WERI-Rb-1 (cell line): ENCODE results near the gene TUG1.

Source experiments
- DNase-seq: peaks from one replicate; pipeline ENCODE4 v3.0.0-alpha.2; 2020
- H3K27ac ChIP-seq: fragments of 250-450 bp; sonication (Bioruptor Pico); 2 replicates; pipeline ENCODE4 v1.5.1; 2020; ENCODE audit warnings: mild to moderate bottlenecking, moderate library complexity
- H3K27me3 ChIP-seq: fragments of 250-450 bp; sonication (Bioruptor Pico); 2 replicates; pipeline ENCODE4 v1.5.1; 2021; ENCODE audit warnings: mild to moderate bottlenecking, low read depth, moderate library complexity; ENCODE audit not compliant: insufficient read depth, severe bottlenecking
- H3K36me3 ChIP-seq: fragments of 250-450 bp; sonication (Bioruptor Pico); 2 replicates; pipeline ENCODE4 v1.5.1; 2020; ENCODE audit warnings: mild to moderate bottlenecking, moderate library complexity
- H3K4me3 ChIP-seq: 2 replicates; pipeline ENCODE4 v1.5.1; 2011; ENCODE audit warnings: low read depth, mild to moderate bottlenecking, control low read depth, low read length
- H3K9me3 ChIP-seq: fragments of 250-450 bp; sonication (Bioruptor Pico); 2 replicates; pipeline ENCODE4 v1.5.1; 2021; ENCODE audit warnings: mild to moderate bottlenecking, moderate library complexity; ENCODE audit not compliant: severe bottlenecking
- CTCF ChIP-seq: IDR thresholded peaks from 2 replicates; pipeline ENCODE4 v1.5.1; 2011; ENCODE audit warnings: low read depth, mild to moderate bottlenecking, control low read depth, inconsistent platforms, low read length

The TUG1 gene

GRCh38 chr22:30941363-30941740, 27.7 kb upstream of the TUG1 start:
- TF ChIP-seq CTCF: no peak
- DNase-seq: no peak
- H3K4me3 ChIP-seq: no peak overlapping the region
- H3K27me3 ChIP-seq: no peaks in the 10 kb centered on the region
- H3K36me3 ChIP-seq: peaks cover 94% of the 10 kb centered on the region
- no peaks in the 10 kb centered on the region for H3K9me3 ChIP-seq
- no peak overlapping the region for H3K27ac ChIP-seq

GRCh38 chr22:30943368-30943767, 25.7 kb upstream of the TUG1 start:
- H3K27me3 ChIP-seq: no peaks in the 10 kb centered on the region
- H3K36me3 ChIP-seq: peaks cover 96% of the 10 kb centered on the region
- H3K27ac ChIP-seq: no peak overlapping the region
- no peak overlapping the region for H3K4me3 ChIP-seq
- DNase-seq: no peak
- H3K9me3 ChIP-seq: no peaks in the 10 kb centered on the region
- TF ChIP-seq CTCF: no peak

DNA sequence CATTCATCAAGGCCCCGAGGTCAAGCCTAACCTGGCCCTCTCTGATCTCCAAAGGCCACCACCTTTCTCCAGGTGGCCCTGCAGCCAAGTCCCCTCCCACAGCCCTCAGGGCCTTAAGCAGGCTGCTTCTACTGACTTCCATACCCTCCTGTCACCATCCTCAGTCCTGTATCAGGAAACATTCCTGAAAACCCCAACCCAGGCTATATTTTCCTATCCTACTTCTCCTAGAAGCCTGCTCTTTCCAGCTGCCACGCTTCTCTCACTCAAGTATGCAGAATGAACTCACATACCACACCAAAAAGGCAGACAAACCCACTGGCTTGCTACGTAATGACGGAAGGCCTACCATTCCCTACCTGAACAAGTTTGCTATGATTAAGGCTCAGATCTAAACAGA, 24.1 kb upstream of the TUG1 start:
- TF ChIP-seq CTCF: no peak
- no peak for DNase-seq
- no peaks in the 10 kb centered on the region for H3K27me3 ChIP-seq
- no peak overlapping the region for H3K4me3 ChIP-seq
- no peaks in the 10 kb centered on the region for H3K9me3 ChIP-seq
- H3K27ac ChIP-seq: no peak overlapping the region
- H3K36me3 ChIP-seq: peaks cover 96% of the 10 kb centered on the region

GRCh38 chr22:30945653-30946052, 23.4 kb upstream of the TUG1 start:
- no peak for TF ChIP-seq CTCF
- H3K4me3 ChIP-seq: no peak overlapping the region
- H3K9me3 ChIP-seq: no peaks in the 10 kb centered on the region
- no peak overlapping the region for H3K27ac ChIP-seq
- no peaks in the 10 kb centered on the region for H3K27me3 ChIP-seq
- DNase-seq: no peak
- peaks cover 99% of the 10 kb centered on the region for H3K36me3 ChIP-seq

DNA sequence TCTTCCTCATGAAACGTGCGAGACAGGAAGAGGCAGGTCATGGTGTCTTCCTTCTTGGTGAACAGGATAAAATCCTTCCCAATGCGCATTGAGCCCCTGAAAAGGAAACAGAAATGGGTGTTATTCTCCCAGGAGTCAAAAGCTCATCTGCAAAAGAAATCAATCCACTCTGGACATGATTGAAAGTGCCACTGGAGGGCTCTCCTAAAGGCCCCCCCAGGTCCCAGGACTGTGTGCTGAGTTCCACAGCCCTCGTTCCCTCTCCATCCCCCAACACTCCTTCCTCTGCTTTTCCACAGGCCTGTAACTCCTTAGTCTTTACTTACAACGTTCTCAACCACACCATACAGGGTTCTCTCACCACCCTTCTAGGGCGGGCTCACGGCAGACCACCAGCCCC, 22.7 kb upstream of the TUG1 start:
- no peaks in the 10 kb centered on the region for H3K27me3 ChIP-seq
- no peaks in the 10 kb centered on the region for H3K9me3 ChIP-seq
- H3K27ac ChIP-seq: no peak overlapping the region
- no peak for DNase-seq
- H3K36me3 ChIP-seq: peaks cover 99% of the 10 kb centered on the region
- H3K4me3 ChIP-seq: no peak overlapping the region
- TF ChIP-seq CTCF: no peak

GRCh38 chr22:30947173-30947815, 21.8 kb upstream of the TUG1 start:
- Histone ChIP-seq H3K36me3 (peaks cover 96% of the 10 kb centered on the region), H3K27ac (no peak overlapping the region), H3K27me3 (no peaks in the 10 kb centered on the region), H3K4me3 (no peak overlapping the region), H3K9me3 (no peaks in the 10 kb centered on the region)
- no peak for DNase-seq
- TF ChIP-seq CTCF: no peak
